ENCODE results near the gene TRIM65.

TRIM65 gene

DNA sequence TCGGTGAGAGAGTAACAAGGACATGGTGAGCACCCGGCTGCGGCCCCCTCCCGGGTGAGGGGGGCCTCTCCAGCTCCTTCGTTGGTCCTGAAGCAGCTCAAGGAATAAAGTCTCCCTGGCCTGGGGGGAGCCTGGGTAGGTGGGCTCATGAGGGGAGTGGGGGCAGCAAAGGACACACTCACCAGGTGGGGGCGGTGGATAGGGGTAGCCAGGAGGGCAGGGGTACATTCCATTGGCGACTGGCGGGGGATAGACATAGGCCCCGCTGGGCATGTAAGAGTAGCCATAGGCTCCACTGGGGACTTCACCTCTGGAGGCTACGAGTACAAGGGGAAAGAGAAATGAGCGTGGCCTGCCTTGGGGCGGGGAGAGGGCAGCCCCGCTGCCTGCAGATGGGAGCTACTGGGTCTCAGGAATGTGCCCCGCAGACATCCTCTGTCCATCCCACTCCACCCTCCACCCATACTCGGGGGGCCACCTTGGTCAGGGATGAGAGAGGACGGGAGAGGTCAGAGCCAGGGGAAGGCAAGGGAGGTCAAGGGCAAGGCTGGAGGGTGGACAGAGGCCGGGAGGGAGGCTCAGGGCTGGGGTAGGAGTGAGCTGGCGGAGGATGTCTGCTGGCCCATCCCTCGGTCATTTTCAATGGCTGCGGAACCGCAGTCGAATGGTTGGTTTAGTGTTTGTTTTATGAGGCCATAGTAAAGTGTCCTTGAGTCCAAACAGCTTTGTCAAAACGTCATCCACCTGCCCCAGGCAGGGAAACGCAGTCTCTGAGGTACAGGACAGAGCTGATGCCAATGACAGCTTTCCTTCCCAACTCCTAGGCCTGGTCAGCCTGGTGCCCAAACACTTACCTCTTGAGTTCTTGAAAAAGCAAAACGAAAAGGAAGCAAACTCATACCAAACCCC lies 48.9 kb downstream of the TRIM65 start:
- TF ChIP-seq, protein P1, sequence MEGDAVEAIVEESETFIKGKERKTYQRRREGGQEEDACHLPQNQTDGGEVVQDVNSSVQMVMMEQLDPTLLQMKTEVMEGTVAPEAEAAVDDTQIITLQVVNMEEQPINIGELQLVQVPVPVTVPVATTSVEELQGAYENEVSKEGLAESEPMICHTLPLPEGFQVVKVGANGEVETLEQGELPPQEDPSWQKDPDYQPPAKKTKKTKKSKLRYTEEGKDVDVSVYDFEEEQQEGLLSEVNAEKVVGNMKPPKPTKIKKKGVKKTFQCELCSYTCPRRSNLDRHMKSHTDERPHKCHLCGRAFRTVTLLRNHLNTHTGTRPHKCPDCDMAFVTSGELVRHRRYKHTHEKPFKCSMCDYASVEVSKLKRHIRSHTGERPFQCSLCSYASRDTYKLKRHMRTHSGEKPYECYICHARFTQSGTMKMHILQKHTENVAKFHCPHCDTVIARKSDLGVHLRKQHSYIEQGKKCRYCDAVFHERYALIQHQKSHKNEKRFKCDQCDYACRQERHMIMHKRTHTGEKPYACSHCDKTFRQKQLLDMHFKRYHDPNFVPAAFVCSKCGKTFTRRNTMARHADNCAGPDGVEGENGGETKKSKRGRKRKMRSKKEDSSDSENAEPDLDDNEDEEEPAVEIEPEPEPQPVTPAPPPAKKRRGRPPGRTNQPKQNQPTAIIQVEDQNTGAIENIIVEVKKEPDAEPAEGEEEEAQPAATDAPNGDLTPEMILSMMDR (conservative IDR thresholded peaks at IDR 0.05; ENCODE audit: low read depth, low read length) = no peak
- Histone ChIP-seq H3K79me2 (ENCODE audit: insufficient read depth, low read depth) (no peaks in the 10 kb centered on the region), H3K4me3 (IDR thresholded peaks at IDR 0.05; ENCODE audit: insufficient read depth, low read depth, low read length) (no peak overlapping the region), H3K4me1 (ENCODE audit: low read depth, poor library complexity, severe bottlenecking) (peaks cover 13% of the 10 kb centered on the region), H3K4me2 (no peak overlapping the region), H4K20me1 (ENCODE audit: insufficient read depth) (no peaks in the 10 kb centered on the region), H3K9ac (no peak overlapping the region), H2AFZ (ENCODE audit: low read depth) (no peak overlapping the region), H3K27me3 (ENCODE audit: insufficient read depth, low read depth) (no peaks in the 10 kb centered on the region), H3K36me3 (ENCODE audit: insufficient read depth) (no peaks in the 10 kb centered on the region), H3K27ac (no peak overlapping the region)

DNA sequence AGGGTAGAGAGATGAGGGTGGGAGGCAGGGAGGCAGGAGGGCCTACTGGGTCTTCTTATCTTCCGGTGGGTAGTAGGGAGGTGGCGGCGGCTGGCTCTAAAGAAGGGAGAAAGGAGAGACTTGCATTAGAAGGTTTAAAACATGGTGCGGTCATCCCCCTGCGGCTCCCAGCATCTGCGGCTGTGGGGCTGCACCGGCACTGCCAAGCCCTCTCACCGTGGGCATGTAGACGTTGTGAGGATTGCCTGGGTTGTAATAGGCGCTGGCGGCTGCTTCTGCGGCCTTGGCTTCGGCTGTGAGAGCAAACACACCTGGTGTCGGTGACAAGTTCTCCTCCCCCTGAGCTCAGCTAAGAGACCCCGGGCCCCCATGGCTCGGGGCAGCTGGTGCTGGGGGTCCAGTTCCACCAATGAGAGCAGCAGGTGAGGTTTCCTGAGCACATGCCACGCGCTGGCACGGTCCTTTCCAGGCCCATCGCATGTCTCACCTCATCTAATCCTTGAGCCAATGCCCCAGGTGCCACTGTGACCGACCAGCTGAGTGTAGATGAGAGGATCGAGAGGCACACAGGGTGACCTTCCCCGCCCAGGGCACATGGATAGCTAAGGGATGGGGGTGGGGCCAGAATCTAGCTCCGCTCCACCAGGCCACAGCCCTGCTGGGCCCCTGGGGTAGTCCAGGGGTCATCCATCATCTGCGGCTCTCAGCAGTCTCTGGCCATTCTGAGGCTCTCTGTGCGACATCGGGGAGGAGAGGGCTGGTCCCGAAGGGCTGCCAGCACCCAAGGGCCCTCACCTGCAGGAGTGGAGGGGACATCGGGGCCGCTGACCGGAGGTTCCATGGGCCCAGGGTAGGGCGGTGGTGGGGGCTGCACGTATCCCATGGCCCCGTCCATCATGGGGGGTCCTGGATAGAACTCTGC lies 49.8 kb downstream of the TRIM65 start:
- Histone ChIP-seq H3K27ac (no peak overlapping the region), H3K36me3 (ENCODE audit: insufficient read depth) (no peaks in the 10 kb centered on the region), H3K4me3 (IDR thresholded peaks at IDR 0.05; ENCODE audit: insufficient read depth, low read depth, low read length) (no peak overlapping the region), H3K79me2 (ENCODE audit: insufficient read depth, low read depth) (no peaks in the 10 kb centered on the region), H4K20me1 (ENCODE audit: insufficient read depth) (no peaks in the 10 kb centered on the region), H3K4me2 (no peak overlapping the region), H2AFZ (ENCODE audit: low read depth) (no peak overlapping the region), H3K4me1 (ENCODE audit: low read depth, poor library complexity, severe bottlenecking) (peaks cover 13% of the 10 kb centered on the region), H3K9ac (no peak overlapping the region), H3K27me3 (ENCODE audit: insufficient read depth, low read depth) (no peaks in the 10 kb centered on the region)
- TF ChIP-seq, protein P1 (conservative IDR thresholded peaks at IDR 0.05; ENCODE audit: low read depth, low read length) = no peak

DNA sequence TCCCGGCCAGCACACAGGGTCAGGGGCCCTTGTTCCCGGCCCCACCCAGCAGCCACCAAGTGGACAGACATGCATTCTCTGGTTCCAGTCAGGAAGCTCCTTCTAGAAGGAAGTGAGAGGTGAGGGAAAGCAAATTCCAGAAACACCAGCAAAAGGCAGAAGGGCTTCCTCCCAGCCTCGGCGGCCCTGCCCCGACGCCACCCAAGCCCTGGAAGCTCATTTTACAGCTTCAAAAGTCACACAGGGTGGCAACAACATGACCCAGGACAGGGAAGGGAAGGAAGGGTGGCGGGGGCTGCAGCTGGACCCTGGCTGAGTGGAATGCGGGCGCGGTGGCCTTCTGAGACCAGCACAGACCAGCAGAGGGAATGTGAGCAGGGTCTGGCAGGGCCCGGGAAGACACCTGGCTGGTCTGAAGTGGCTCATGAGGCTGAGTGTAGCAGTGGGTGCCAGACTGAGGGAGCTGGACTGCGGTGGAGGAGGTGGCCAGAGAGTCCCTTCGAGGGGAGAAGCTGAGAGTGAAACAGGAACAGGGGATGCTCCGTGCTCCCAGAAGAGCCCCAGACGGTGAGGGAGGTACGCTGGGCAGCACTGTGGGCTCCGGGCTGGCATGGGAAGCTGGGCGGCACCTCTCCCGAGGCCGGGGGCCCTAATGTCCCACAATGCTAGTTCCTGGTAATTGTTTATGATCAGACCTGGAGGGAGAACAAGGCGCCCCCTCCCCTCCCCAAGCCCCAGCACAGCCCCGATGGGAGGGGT lies 50.6 kb downstream of the TRIM65 start:
- no peak overlapping the region for H3K4me3 ChIP-seq (IDR thresholded peaks at IDR 0.05; ENCODE audit: insufficient read depth, low read depth, low read length)
- no peaks in the 10 kb centered on the region for H3K79me2 ChIP-seq (ENCODE audit: insufficient read depth, low read depth)
- no peaks in the 10 kb centered on the region for H3K27me3 ChIP-seq (ENCODE audit: insufficient read depth, low read depth)
- H2AFZ ChIP-seq (ENCODE audit: low read depth) = no peak overlapping the region
- no peak overlapping the region for H3K27ac ChIP-seq
- H4K20me1 ChIP-seq (ENCODE audit: insufficient read depth) = no peaks in the 10 kb centered on the region
- H3K9ac ChIP-seq = no peak overlapping the region
- H3K4me1 ChIP-seq (ENCODE audit: low read depth, poor library complexity, severe bottlenecking) = peaks cover 13% of the 10 kb centered on the region
- TF ChIP-seq, protein P1 (conservative IDR thresholded peaks at IDR 0.05; ENCODE audit: low read depth, low read length) = no peak
- H3K4me2 ChIP-seq = no peak overlapping the region
- no peaks in the 10 kb centered on the region for H3K36me3 ChIP-seq (ENCODE audit: insufficient read depth)

DNA sequence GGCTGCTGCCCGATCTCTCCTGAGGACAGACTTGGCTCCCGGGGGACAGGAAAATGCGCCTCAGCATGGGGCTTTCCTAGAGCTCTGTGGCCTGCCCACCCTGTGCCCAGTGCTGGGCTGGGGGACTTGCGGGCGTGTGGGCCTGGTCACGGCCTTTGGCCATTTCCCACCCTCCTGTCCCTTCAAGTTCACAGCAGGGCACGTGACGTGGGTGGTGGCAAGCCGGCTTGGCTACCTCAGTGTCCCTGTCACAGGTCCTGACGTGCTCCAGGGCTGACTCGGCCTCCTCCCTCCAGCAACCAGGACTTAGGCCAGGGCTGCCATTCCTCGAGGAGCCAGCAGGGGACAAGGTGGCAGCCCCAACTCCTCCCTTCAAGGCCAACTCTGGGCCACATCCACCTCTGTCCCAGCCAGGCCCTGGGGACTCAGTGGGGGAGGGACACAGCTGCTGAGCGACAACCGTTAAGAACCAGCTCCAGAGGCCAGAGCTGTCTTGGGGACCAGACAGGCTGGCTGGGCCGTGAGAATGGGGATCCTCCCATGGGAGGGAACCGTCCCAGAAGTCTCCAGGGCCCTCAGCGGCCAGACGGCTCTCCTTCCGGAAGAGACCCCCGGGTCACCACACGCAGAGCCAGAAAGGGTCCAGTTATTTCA lies 51.6 kb downstream of the TRIM65 start:
- H3K36me3 ChIP-seq (ENCODE audit: insufficient read depth) = no peaks in the 10 kb centered on the region
- H3K79me2 ChIP-seq (ENCODE audit: insufficient read depth, low read depth) = no peaks in the 10 kb centered on the region
- no peaks in the 10 kb centered on the region for H3K27me3 ChIP-seq (ENCODE audit: insufficient read depth, low read depth)
- no peaks in the 10 kb centered on the region for H4K20me1 ChIP-seq (ENCODE audit: insufficient read depth)
- peaks cover 13% of the 10 kb centered on the region for H3K4me1 ChIP-seq (ENCODE audit: low read depth, poor library complexity, severe bottlenecking)
- H3K4me2 ChIP-seq = no peak overlapping the region; the same call in 1 of the 2 replicates
- TF ChIP-seq, protein P1 (conservative IDR thresholded peaks at IDR 0.05; ENCODE audit: low read depth, low read length) = peak; percentile 83
- no peak overlapping the region for H3K9ac ChIP-seq
- no peak overlapping the region for H3K27ac ChIP-seq
- no peak overlapping the region for H2AFZ ChIP-seq (ENCODE audit: low read depth)
- no peak overlapping the region for H3K4me3 ChIP-seq (IDR thresholded peaks at IDR 0.05; ENCODE audit: insufficient read depth, low read depth, low read length)

All from KMS-11 (cell line).